Measurements from ENCODE around the gene TRIO.

TRIO gene

GRCh38 chr5:14175381-14175780 is 32.2 kb downstream of the TRIO start:
- Histone ChIP-seq H3K4me1 (ENCODE audit: insufficient read depth, low read length) (peaks cover 58% of the 10 kb centered on the region), H3K36me3 (ENCODE audit: insufficient read depth, low read length) (no peaks in the 10 kb centered on the region)

GRCh38 chr5:14176888-14177287 is 33.7 kb downstream of the TRIO start:
- peaks cover 53% of the 10 kb centered on the region for H3K4me1 ChIP-seq (ENCODE audit: insufficient read depth, low read length)
- no peaks in the 10 kb centered on the region for H3K36me3 ChIP-seq (ENCODE audit: insufficient read depth, low read length)
- no peaks in the 10 kb centered on the region for H3K9me3 ChIP-seq (ENCODE audit: control insufficient read depth, insufficient read depth, low read length)
- no peak overlapping the region for H3K9ac ChIP-seq (ENCODE audit: low read depth, low read length)

More at GRCh38 chr5:14175381-14175780, 32.2 kb downstream of the TRIO start:
- no peaks in the 10 kb centered on the region for H3K9me3 ChIP-seq (ENCODE audit: control insufficient read depth, insufficient read depth, low read length)
- no peak overlapping the region for H3K9ac ChIP-seq (ENCODE audit: low read depth, low read length)

DNA sequence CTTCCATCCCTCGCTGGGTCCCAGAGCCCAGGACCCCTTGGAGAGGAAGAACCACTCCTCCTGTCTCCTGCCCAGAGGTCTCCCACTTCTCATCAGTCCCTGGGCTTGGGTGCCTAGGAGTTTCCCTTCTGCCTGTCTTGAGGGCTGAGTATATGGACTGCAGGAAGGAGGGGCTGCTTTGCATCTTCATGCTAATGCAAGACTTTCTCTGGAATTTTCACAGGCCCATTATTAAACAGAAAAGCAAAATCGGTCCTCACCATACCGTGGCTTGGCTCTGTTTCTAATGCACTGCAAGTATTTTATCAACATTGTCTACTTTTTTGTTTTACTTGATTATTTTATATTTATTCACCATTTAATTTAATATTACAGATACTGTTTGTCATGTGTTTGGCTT is 34.5 kb downstream of the TRIO start:
- Histone ChIP-seq H3K9me3 (ENCODE audit: control insufficient read depth, insufficient read depth, low read length) (no peaks in the 10 kb centered on the region), H3K4me1 (ENCODE audit: insufficient read depth, low read length) (peaks cover 53% of the 10 kb centered on the region), H3K36me3 (ENCODE audit: insufficient read depth, low read length) (no peaks in the 10 kb centered on the region), H3K9ac (ENCODE audit: low read depth, low read length) (no peak overlapping the region)

DNA sequence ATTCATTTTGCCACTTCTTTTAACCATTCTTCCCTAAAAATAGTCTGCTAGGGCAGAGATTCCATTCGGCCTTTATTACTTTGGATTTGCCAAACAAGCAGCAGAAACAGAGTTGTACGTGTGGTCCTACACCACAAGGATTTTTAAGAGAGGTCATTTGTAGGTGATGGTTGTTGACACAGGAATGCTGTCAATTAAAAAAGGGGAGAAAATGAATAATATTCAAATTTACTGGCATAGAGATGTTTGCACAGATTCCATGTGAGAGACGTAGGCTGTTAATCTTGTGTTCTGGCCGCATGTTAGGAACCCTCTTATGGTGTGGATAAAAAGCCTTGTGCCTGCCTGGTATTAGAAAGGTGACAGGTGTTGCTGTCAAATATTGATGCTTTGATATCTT is 34.9 kb downstream of the TRIO start:
- peaks cover 53% of the 10 kb centered on the region for H3K4me1 ChIP-seq (ENCODE audit: insufficient read depth, low read length)
- H3K9ac ChIP-seq (ENCODE audit: low read depth, low read length): no peak overlapping the region
- no peaks in the 10 kb centered on the region for H3K9me3 ChIP-seq (ENCODE audit: control insufficient read depth, insufficient read depth, low read length)
- no peaks in the 10 kb centered on the region for H3K36me3 ChIP-seq (ENCODE audit: insufficient read depth, low read length)

- Histone ChIP-seq H3K9ac (ENCODE audit: low read depth, low read length) (no peak overlapping the region), H3K36me3 (ENCODE audit: insufficient read depth, low read length) (no peaks in the 10 kb centered on the region), H3K9me3 (ENCODE audit: control insufficient read depth, insufficient read depth, low read length) (no peaks in the 10 kb centered on the region), H3K4me1 (ENCODE audit: insufficient read depth, low read length) (peaks cover 54% of the 10 kb centered on the region)
These were observed 35.6 kb downstream of the TRIO start for GRCh38 chr5:14178671-14179211.

DNA sequence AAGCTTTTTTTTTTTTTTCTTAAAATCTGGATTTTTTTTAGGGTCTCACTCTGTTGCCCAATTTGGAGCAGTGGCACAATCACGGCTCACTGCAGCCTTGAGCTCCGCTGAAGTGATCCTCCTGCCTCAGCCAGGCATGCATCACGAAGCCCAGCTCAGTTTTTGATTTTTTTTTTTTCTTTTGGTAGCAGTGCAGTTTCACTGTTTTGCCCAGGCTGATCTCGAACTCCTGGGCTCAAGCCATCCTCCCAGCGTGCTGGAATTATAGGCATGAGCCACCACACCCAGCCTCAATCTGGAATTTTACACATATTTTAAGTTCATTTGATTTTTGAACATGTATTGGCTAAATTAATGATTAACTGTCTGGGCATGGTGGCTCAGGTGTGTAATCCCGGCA is 36.3 kb downstream of the TRIO start:
- no peaks in the 10 kb centered on the region for H3K36me3 ChIP-seq (ENCODE audit: insufficient read depth, low read length)
- H3K9ac ChIP-seq (ENCODE audit: low read depth, low read length): no peak overlapping the region
- H3K9me3 ChIP-seq (ENCODE audit: control insufficient read depth, insufficient read depth, low read length): no peaks in the 10 kb centered on the region
- H3K4me1 ChIP-seq (ENCODE audit: insufficient read depth, low read length): peaks cover 54% of the 10 kb centered on the region

GRCh38 chr5:14180437-14180836 is 37.3 kb downstream of the TRIO start:
- no peak overlapping the region for H3K9ac ChIP-seq (ENCODE audit: low read depth, low read length)
- H3K36me3 ChIP-seq (ENCODE audit: insufficient read depth, low read length): no peaks in the 10 kb centered on the region
- H3K9me3 ChIP-seq (ENCODE audit: control insufficient read depth, insufficient read depth, low read length): no peaks in the 10 kb centered on the region
- H3K4me1 ChIP-seq (ENCODE audit: insufficient read depth, low read length): peaks cover 54% of the 10 kb centered on the region

GRCh38 chr5:14181299-14181968 is 38.3 kb downstream of the TRIO start:
- Histone ChIP-seq H3K4me1 (ENCODE audit: insufficient read depth, low read length) (peaks cover 62% of the 10 kb centered on the region), H3K9ac (ENCODE audit: low read depth, low read length) (no peak overlapping the region), H3K36me3 (ENCODE audit: insufficient read depth, low read length) (no peaks in the 10 kb centered on the region), H3K9me3 (ENCODE audit: control insufficient read depth, insufficient read depth, low read length) (no peaks in the 10 kb centered on the region)

DNA sequence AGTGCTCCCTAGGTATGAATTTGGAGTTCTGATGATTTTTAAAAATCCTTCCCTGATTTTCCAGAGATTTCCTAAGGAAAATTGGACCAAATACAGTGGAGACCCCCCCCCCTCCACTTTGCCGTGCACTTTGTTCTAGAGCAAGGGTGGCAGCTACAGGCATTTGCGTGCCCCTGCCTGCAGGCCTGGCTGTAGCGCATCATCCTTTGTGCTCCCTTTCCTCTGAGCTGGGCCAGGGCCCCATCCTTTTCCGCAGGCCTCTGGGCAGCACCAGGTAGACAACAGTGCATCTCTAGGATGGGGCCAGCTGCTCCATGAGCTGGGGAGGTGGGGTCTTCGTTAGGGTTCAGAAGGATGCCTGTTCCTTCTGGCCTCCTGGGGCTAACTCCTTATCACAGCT is 39.6 kb downstream of the TRIO start:
- no peak overlapping the region for H3K9ac ChIP-seq (ENCODE audit: low read depth, low read length)
- H3K4me1 ChIP-seq (ENCODE audit: insufficient read depth, low read length): peaks cover 66% of the 10 kb centered on the region
- H3K9me3 ChIP-seq (ENCODE audit: control insufficient read depth, insufficient read depth, low read length): no peaks in the 10 kb centered on the region
- H3K36me3 ChIP-seq (ENCODE audit: insufficient read depth, low read length): no peaks in the 10 kb centered on the region

DNA sequence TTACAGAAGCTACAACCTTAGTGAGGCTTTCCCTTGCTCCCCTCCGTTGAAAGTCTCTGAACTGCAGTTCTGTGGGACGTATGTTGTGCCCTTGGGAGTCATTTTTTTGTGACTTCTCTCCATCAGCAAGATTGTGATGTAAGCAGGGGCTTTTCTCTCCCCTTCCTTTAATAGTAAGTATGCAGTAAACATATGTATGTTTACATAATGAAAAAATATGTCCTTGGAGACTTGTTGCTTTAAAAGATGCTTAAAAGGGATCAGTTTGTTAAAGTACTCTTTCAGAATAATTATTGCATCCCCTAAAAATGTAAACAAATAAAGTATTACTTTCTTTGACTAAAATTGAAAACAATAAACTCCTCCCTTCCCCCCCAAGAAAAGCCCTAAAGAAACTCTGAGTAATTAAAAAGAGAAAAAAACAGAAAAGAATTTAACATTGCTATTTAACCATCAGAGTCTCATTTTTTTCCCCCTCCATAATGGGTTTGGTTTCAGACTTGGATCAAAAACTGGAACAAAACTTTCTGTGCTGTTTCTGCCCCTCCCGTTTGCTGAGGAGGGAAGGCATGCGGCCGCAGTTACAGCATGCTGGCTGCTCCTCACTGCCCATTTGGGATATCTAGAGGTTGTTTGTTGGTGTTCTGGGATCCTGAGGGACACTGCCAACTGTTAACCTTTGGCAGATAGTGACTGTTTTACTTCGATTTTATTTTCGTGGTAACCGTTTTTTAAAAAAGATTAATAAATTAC is 40.2 kb downstream of the TRIO start:
- H3K36me3 ChIP-seq (ENCODE audit: insufficient read depth, low read length): no peaks in the 10 kb centered on the region
- peaks cover 66% of the 10 kb centered on the region for H3K4me1 ChIP-seq (ENCODE audit: insufficient read depth, low read length)
- H3K9ac ChIP-seq (ENCODE audit: low read depth, low read length): no peak overlapping the region
- H3K9me3 ChIP-seq (ENCODE audit: control insufficient read depth, insufficient read depth, low read length): no peaks in the 10 kb centered on the region

GRCh38 chr5:14184082-14184481 is 40.9 kb downstream of the TRIO start:
- Histone ChIP-seq H3K9ac (ENCODE audit: low read depth, low read length) (no peak overlapping the region), H3K9me3 (ENCODE audit: control insufficient read depth, insufficient read depth, low read length) (no peaks in the 10 kb centered on the region), H3K36me3 (ENCODE audit: insufficient read depth, low read length) (no peaks in the 10 kb centered on the region), H3K4me1 (ENCODE audit: insufficient read depth, low read length) (peaks cover 67% of the 10 kb centered on the region)

- no peaks in the 10 kb centered on the region for H3K36me3 ChIP-seq (ENCODE audit: insufficient read depth, low read length)
- H3K4me1 ChIP-seq (ENCODE audit: insufficient read depth, low read length): peaks cover 67% of the 10 kb centered on the region
- no peak overlapping the region for H3K9ac ChIP-seq (ENCODE audit: low read depth, low read length)
- no peaks in the 10 kb centered on the region for H3K9me3 ChIP-seq (ENCODE audit: control insufficient read depth, insufficient read depth, low read length)
These were observed 41.6 kb downstream of the TRIO start for GRCh38 chr5:14184725-14185124.

DNA sequence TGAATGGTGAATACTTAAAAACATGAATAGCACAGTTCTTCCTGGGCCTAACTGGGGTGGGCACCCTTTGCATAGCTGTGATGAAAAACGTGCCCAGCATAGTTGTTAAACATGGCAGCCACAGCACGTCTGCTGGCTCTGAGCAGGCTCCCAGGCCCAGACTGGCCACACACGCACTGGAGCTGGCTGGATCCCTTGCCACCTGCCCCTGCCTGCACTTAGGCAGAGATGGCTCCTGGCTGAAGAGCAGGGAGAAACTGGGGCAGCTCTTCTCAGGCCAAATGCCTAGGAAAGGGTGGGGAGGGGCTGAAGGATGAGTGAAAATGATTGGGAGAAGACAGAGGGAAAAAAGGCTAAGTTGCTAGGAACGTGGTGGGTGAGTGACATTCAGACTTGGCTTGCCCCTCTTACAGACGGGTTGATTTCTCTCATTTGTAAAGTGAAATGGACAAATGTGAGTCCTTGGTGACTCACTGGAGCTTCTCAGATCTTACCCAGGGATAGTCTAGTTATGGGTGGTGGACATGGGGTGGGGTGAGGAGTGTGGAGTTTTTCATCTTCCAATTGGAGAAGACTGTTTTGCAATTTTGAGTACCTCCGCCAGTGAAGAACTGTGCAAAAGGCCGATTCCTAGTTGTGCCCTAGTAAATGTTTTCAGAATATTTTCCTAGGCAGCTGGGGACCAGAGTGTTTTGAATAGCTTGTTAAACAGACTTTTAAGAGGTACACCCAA is 42.4 kb downstream of the TRIO start:
- H3K9ac ChIP-seq (ENCODE audit: low read depth, low read length): no peak overlapping the region
- peaks cover 67% of the 10 kb centered on the region for H3K4me1 ChIP-seq (ENCODE audit: insufficient read depth, low read length)
- no peaks in the 10 kb centered on the region for H3K36me3 ChIP-seq (ENCODE audit: insufficient read depth, low read length)
- no peaks in the 10 kb centered on the region for H3K9me3 ChIP-seq (ENCODE audit: control insufficient read depth, insufficient read depth, low read length)

GRCh38 chr5:14186059-14186830 is 43.1 kb downstream of the TRIO start:
- no peaks in the 10 kb centered on the region for H3K36me3 ChIP-seq (ENCODE audit: insufficient read depth, low read length)
- H3K9ac ChIP-seq (ENCODE audit: low read depth, low read length): no peak overlapping the region
- H3K9me3 ChIP-seq (ENCODE audit: control insufficient read depth, insufficient read depth, low read length): no peaks in the 10 kb centered on the region
- peaks cover 69% of the 10 kb centered on the region for H3K4me1 ChIP-seq (ENCODE audit: insufficient read depth, low read length)
